A673 (cell line): ENCODE data around the gene MLN. TPM values are rescaled to one million over a fixed set of nuclear protein-coding genes. Genes with fewer than 3 reads are reported as not detected.

ENCODE experiments used
- BruUV-seq: library from RNA; stranded (reverse); fragments of 400-500 nt; replicated peaks from 2 replicates; lab custom pipeline; 2021; lab: Mats Ljungman, UMichigan
- CTCF ChIA-PET: fragments of 300-600 bp; sonication (Branson Sonifier 250); formaldehyde crosslinking; loops from one replicate; lab custom pipeline; 2022; ENCODE audit warnings: antibody characterized with exemption; lab: Charles Lee
- POLR2A ChIA-PET: fragments of 300-600 bp; sonication (Branson Sonifier 250); formaldehyde crosslinking; loops from one replicate; lab custom pipeline; 2022; ENCODE audit warnings: antibody characterized with exemption; ENCODE audit not compliant: low non-redundant PET; lab: Charles Lee
- DNase-seq: peaks from one replicate; pipeline ENCODE4 v3.0.0-alpha.2; 2015; ENCODE audit warnings: low spot score
- H3K27ac ChIP-seq: fragments of 200-600 bp; sonication (generic); 2 replicates; pipeline ENCODE4 v1.5.1; 2016; ENCODE audit warnings: mixed run types, low read depth, mild to moderate bottlenecking, mixed read lengths, antibody characterized with exemption, low read length; ENCODE audit not compliant: poor library complexity, severe bottlenecking
- H3K27me3 ChIP-seq: fragments of 200-600 bp; sonication (generic); replicated peaks from 2 replicates; pipeline ENCODE4 v1.6.1; 2017; ENCODE audit warnings: mixed run types, low read depth, mild to moderate bottlenecking, mixed read lengths, antibody characterized with exemption, low read length; ENCODE audit not compliant: insufficient read depth, poor library complexity
- H3K36me3 ChIP-seq: fragments of 200-600 bp; sonication (generic); 2 replicates; pipeline ENCODE4 v1.6.1; 2016; ENCODE audit warnings: mixed run types, mild to moderate bottlenecking, mixed read lengths, antibody characterized with exemption, low read length; ENCODE audit not compliant: insufficient read depth, poor library complexity, severe bottlenecking
- H3K4me1 ChIP-seq: fragments of 200-600 bp; sonication (generic); 2 replicates; pipeline ENCODE4 v1.6.1; 2017; ENCODE audit warnings: mixed run types, mild to moderate bottlenecking, mixed read lengths, antibody characterized with exemption, low read length; ENCODE audit not compliant: insufficient read depth, poor library complexity, severe bottlenecking
- H3K4me3 ChIP-seq: fragments of 200-600 bp; sonication (generic); 2 replicates; pipeline ENCODE4 v1.5.1; 2016; ENCODE audit warnings: low read depth, mixed run types, mild to moderate bottlenecking, mixed read lengths, low read length; ENCODE audit not compliant: poor library complexity, severe bottlenecking
- H3K9me3 ChIP-seq: fragments of 200-600 bp; sonication (generic); 2 replicates; pipeline ENCODE4 v1.6.1; 2016; ENCODE audit warnings: mixed run types, low read depth, mild to moderate bottlenecking, mixed read lengths, antibody characterized with exemption, low read length; ENCODE audit not compliant: poor library complexity, severe bottlenecking
- EZH2 ChIP-seq: fragments of 200-600 bp; sonication (generic); IDR thresholded peaks from 2 replicates; pipeline ENCODE4 v1.6.1; 2017; ENCODE audit warnings: borderline replicate concordance, low read depth, mild to moderate bottlenecking, mixed read lengths, antibody characterized with exemption, low read length; ENCODE audit not compliant: poor library complexity, severe bottlenecking
- intact Hi-C: fragments of 100-400 bp; cut with micrococcal nuclease; formaldehyde crosslinking; loops from one replicate; pipeline ENCODE4 v1.10.0; 2022; ENCODE audit not compliant: unreplicated experiment
- total RNA-seq: library from RNA; stranded (reverse); gene quantifications from 2 replicates; pipeline ENCODE4 v1.2.3, GENCODE V29; 2021
- TF ChIP-seq, protein P1 (sequence below): fragments of 300-800, 200-600 bp; sonication (generic); conservative IDR thresholded peaks from 2 replicates; pipeline ENCODE4 v1.5.1; 2017; ENCODE audit warnings: low read depth, mild to moderate bottlenecking, antibody characterized with exemption, low read length, moderate library complexity, mixed read lengths

MLN gene
- total RNA-seq, 1 experiment from 2014 or later: not detected

DNA sequence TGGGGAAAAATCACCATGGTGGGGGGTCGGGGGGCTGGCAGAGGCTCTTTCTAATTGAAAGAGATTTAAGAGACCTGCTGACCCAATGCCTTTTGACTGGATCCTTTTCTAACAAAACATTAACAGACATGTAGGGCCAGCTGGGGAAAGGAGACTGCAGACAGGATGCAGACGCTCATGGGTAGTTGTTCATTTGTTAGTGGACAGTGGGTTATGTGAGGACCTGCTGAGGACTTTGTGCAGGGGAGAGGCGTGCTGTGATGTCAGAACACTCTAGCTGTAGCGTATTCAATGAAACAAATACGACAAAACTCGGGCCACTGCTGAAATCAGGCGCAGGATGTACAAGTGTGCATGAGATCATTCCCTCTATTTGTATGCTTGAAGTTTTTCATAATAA lies 58.3 kb downstream of the MLN start:
- no TSS peak for BruUV-seq
- no peak overlapping the region for H3K27ac ChIP-seq
- POLR2A ChIA-PET: no interaction called here
- CTCF ChIA-PET: interaction anchor here (0.9 to 1.2 kb wide), 3 partner anchors 26 to 283 kb away, joined by 3 to 5 read pairs (median 3); no protein-coding TSS in a partner anchor
- intact Hi-C loops: loop anchor here (2.0 to 10.0 kb wide), 2 partner anchors 25 to 309 kb away; no protein-coding TSS in a partner anchor
- no peak overlapping the region for H3K4me3 ChIP-seq
- H3K9me3 ChIP-seq: no peaks in the 10 kb centered on the region
- TF ChIP-seq, protein P1, sequence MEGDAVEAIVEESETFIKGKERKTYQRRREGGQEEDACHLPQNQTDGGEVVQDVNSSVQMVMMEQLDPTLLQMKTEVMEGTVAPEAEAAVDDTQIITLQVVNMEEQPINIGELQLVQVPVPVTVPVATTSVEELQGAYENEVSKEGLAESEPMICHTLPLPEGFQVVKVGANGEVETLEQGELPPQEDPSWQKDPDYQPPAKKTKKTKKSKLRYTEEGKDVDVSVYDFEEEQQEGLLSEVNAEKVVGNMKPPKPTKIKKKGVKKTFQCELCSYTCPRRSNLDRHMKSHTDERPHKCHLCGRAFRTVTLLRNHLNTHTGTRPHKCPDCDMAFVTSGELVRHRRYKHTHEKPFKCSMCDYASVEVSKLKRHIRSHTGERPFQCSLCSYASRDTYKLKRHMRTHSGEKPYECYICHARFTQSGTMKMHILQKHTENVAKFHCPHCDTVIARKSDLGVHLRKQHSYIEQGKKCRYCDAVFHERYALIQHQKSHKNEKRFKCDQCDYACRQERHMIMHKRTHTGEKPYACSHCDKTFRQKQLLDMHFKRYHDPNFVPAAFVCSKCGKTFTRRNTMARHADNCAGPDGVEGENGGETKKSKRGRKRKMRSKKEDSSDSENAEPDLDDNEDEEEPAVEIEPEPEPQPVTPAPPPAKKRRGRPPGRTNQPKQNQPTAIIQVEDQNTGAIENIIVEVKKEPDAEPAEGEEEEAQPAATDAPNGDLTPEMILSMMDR: no peak
- no peak for TF ChIP-seq EZH2
- H3K36me3 ChIP-seq: no peaks in the 10 kb centered on the region
- H3K27me3 ChIP-seq: no peaks in the 10 kb centered on the region
- H3K4me1 ChIP-seq: peaks cover 22% of the 10 kb centered on the region
- DNase-seq: no peak

- Histone ChIP-seq H3K4me3 (no peak overlapping the region), H3K27ac (no peak overlapping the region), H3K36me3 (no peaks in the 10 kb centered on the region), H3K27me3 (no peaks in the 10 kb centered on the region), H3K4me1 (peaks cover 22% of the 10 kb centered on the region), H3K9me3 (no peaks in the 10 kb centered on the region)
- CTCF ChIA-PET: interaction anchor here (0.8 to 2.4 kb wide), 3 partner anchors 34 to 410 kb away, joined by 3 to 11 read pairs (median 7); partner anchors contain the start of gene UQCC2
- TF ChIP-seq, protein P1: no peak
- TF ChIP-seq EZH2: no peak
- intact Hi-C loops: loop anchor here (1.0 to 10.0 kb wide), 4 partner anchors 26 to 409 kb away; no protein-coding TSS in a partner anchor
- POLR2A ChIA-PET: no interaction called here
- peak; percentile 30 for DNase-seq
- no TSS peak for BruUV-seq
Measured at GRCh38 chr6:33744895-33745546, 58.8 kb downstream of the MLN start.

Other genes with a start within 250 kb of the MLN start
- gene BAK1, start 223.7 kb downstream of the MLN start, total RNA-seq: 26.4 and 27.1 TPM in 2 replicates
- 27.8 and 27.9 TPM in 2 replicates for gene ITPR3, start 182.7 kb downstream of the MLN start, total RNA-seq
- 122 and 124 TPM in 2 replicates for gene UQCC2, start 92.3 kb downstream of the MLN start, total RNA-seq
- gene IP6K3, start 57.1 kb downstream of the MLN start, total RNA-seq: not detected in 2 replicates
- gene LEMD2, start 14.9 kb downstream of the MLN start, total RNA-seq: 75.8 and 76.0 TPM in 2 replicates